GM12892 (cell line): ENCODE data around the gene SDF4.

Experiments used
- POLR2A ChIP-seq: IDR thresholded peaks from 2 replicates; pipeline ENCODE4 v1.6.1; 2011; ENCODE audit warnings: low read depth, low read length, control low read depth
- POLR2AphosphoS5 ChIP-seq: IDR thresholded peaks from 2 replicates; pipeline ENCODE4 v1.6.1; 2011; ENCODE audit warnings: low read depth, low read length, control low read depth

GRCh38 chr1:1236945-1237873 is 5.4 kb upstream of the SDF4 start:
- no peak for TF ChIP-seq POLR2AphosphoS5
- TF ChIP-seq POLR2A, result no peak
